ENCODE data around the gene HIPK1.

DNA sequence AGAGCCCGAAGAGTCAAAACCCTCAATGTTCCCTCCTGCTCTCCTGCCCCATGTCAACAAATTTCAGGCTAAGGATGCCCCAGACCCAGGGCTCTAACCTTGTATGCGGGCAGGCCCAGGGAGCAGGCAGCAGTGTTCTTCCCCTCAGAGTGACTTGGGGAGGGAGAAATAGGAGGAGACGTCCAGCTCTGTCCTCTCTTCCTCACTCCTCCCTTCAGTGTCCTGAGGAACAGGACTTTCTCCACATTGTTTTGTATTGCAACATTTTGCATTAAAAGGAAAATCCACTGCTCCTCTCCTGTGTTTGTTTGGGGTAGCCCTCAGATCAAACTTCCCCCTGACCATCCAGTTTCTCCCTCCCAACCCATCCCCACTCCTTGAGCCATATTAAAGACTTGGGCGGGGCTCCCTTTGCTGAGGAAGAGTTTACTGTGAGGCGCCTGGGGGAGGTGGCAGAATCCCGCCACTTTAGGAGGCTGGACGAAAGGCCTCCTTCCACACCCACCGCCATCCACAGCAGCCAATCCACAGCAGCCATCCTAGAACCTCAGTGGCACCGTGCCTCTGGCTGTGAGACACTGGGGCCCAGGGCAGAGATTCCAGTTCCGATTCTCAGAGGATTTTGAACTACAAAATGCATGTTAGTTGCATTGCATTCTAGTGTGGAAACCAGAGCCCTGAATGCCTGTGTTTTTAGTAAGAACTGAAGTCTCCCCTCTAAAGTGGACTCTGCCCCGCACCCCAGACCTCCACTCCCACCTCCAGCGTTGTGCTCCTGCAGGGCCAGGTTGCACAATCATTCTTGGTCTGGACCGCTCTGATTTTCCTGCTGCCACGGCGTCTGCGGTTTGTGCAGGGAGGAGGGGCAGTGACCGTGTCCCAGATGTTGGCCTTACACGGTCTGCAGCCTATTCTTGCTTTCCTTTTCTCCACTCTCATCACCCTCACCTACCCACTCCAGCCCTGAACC lies 53.1 kb downstream of the HIPK1 start:
- no peak for TF ChIP-seq CTCF (IDR thresholded peaks at IDR 0.05)
- TF ChIP-seq POLR2AphosphoS5 (IDR thresholded peaks at IDR 0.05; ENCODE audit: low read depth, low read length) = no peak
- TF ChIP-seq SIN3A (IDR thresholded peaks at IDR 0.05; ENCODE audit: borderline replicate concordance, insufficient read depth, low read depth, low read length) = no peak

Data from Panc1 (cell line).